Lower leg skin (tissue), 4 donors: ENCODE measurements around the gene LRRC66. TPM values are rescaled to one million over a fixed set of nuclear protein-coding genes. Genes with fewer than 3 reads are reported as not detected.

Experiments used
- DNase-seq, 2 donors: peaks; one replicate each; pipeline ENCODE4 v3.0.0-alpha.2; 2019; ENCODE audit warnings: low spot score in 2 of 2
- H3K4me3 ChIP-seq: fragments of 200-600 bp; sonication (generic); 2 replicates; pipeline ENCODE4 v1.5.1; 2017; ENCODE audit warnings: mild to moderate bottlenecking, low read depth; ENCODE audit not compliant: poor library complexity, severe bottlenecking
- POLR2A ChIP-seq, 2 donors: fragments of 450-650 bp; IDR thresholded peaks; one replicate each; pipeline ENCODE4 v1.6.1; 2016 to 2017; ENCODE audit warnings: antibody characterized with exemption in 2 of 2, mild to moderate bottlenecking in 1 of 2, moderate library complexity in 1 of 2
- WGBS, 2 donors: methylation state at CpG; one replicate each; pipeline ENCODE4 v1.1.5; 2018; 5-methylcytosine and 5-hydroxymethylcytosine counted together
- intact Hi-C: fragments of 100-400 bp; cut with DNase I; formaldehyde crosslinking; loops from one replicate; pipeline ENCODE4 v1.15.0; 2023; ENCODE audit warnings: low total_unique reads
- total RNA-seq, 4 donors: library from RNA; depleted of rRNA; stranded (reverse); fragments of >200 nt; gene quantifications; one replicate each; pipeline ENCODE4 v1.1.0, GENCODE V29; 2016
- TF ChIP-seq, protein P1 (sequence below), 3 donors: fragments of 450-650 bp; IDR thresholded peaks; one replicate each; pipeline ENCODE4 v1.5.1; 2016; ENCODE audit warnings: antibody characterized with exemption in 3 of 3, mild to moderate bottlenecking in 3 of 3, moderate library complexity in 2 of 3

LRRC66 gene
- total RNA-seq, 4 donors from 2014 or later, result not detected

DNA sequence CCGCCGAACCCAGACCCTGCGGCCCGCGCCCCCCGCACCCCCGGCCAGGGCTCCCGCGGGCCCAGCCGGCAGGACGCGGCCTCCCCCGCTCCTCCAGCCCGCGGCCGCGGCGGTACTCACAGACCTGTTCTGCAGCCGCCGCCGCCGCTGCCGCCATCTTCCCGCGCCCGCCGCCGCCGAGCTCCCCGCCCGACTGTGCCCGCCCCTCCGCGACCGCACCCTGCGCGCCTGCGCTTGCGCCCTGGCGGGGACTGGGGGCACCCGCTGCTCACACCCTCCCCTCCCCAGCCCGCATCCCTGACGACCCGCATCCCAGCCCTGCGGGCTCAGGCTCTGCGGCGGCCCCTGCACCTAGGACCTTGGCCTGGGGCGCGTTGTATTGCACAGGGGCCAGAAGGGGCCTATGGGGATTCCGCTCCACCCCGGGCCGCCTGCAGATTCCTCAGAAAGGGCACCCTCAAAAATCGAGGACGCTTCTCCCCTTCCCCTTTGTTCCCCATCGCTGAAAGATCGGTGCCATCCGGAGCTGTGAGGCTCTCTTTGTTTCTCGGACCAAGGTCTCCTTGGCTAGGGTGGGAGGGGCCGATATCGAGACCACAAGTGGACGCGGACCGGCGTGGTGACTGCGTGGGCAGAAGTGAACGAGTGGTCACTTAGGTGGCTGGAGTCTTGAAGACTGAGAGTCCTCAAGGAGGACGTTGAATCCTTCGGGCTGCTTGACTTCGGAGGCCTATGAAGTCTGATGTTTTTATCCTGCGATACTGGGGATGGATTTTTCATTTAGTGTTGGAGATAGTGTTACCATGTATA, 18.1 kb upstream of the LRRC66 start, which contains the start of gene SGCB:
Gene SGCB, minus strand, starts transcription at position 197 of the 810 bp plus-strand sequence. Its CDS starts 40 bp downstream, at position 157.
- DNase-seq, result peak; percentile 29 to 91
- intact Hi-C loops, result no loop called here
- H3K4me3 ChIP-seq, result peak within 1 kb of the TSS; percentile 65
- no peak for TF ChIP-seq POLR2A (IDR thresholded peaks at IDR 0.05)
- TF ChIP-seq, protein P1, sequence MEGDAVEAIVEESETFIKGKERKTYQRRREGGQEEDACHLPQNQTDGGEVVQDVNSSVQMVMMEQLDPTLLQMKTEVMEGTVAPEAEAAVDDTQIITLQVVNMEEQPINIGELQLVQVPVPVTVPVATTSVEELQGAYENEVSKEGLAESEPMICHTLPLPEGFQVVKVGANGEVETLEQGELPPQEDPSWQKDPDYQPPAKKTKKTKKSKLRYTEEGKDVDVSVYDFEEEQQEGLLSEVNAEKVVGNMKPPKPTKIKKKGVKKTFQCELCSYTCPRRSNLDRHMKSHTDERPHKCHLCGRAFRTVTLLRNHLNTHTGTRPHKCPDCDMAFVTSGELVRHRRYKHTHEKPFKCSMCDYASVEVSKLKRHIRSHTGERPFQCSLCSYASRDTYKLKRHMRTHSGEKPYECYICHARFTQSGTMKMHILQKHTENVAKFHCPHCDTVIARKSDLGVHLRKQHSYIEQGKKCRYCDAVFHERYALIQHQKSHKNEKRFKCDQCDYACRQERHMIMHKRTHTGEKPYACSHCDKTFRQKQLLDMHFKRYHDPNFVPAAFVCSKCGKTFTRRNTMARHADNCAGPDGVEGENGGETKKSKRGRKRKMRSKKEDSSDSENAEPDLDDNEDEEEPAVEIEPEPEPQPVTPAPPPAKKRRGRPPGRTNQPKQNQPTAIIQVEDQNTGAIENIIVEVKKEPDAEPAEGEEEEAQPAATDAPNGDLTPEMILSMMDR (IDR thresholded peaks at IDR 0.05), result no peak
- 5 to 26% methylated on average over 16 to 49 of the region's 70 CpGs for WGBS, 2 donors

DNA sequence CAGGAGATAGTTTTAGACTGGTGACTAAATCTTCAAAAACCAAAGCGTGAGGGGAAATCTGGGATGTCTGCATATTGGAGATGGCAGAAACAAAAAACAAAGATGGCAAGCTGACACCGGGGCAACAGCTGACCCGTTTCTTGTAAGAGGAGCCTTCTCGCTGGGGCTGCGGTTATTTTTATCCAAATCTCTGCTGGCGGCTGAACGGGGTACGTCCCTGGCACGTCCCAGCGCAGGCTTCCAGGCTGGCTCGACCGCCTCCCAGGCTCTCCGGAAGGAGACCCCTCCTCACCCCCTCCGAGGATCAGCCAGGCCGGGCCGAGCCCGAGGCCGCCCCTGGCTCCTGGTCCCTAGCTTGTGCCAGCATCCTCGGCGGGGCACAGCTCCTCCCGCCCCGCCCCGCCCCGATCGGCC, 17.5 kb upstream of the LRRC66 start:
- H3K4me3 ChIP-seq, result peak overlapping the region; percentile 65
- DNase-seq, result no peak
- 0 to 1% methylated on average over 18 to 20 of the region's 25 CpGs for WGBS, 2 donors
- intact Hi-C loops, result no loop called here
- TF ChIP-seq POLR2A (IDR thresholded peaks at IDR 0.05), result no peak
- TF ChIP-seq, protein P1 (IDR thresholded peaks at IDR 0.05), result no peak

DNA sequence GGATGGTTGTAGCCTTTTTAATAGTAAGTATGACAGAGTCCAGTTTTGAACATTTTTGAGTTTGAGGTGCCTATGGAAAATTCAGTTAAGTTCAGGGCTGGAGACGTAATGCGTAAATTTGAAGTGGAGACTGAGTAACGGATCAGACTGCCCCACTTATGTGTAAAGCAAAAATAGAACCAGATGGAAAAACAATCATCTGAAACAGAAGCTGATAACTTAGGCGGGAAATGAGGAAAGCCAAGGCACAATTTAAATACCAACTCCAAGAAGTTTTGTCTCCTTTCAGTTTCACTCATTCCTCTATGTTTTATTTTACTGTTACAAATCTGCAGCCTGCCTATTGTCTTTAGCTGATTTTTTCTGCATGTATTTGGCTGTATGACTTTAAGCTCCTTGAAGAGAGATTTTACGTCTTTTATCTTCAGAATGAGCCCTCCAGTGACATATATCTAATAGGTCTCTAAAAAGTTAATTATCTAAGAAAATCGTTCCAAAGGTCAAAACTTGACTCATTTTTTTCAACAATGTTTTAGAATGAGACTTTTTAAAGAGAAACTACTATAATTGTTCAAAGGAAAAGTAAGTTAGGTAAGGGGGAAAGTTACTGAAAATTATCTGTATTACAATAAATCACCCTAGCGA, 16.8 kb upstream of the LRRC66 start:
- TF ChIP-seq, protein P1 (IDR thresholded peaks at IDR 0.05), result no peak
- no peak for TF ChIP-seq POLR2A (IDR thresholded peaks at IDR 0.05)
- H3K4me3 ChIP-seq, result no peak overlapping the region
- 49 to 50% methylated on average over 7 of the region's 7 CpGs for WGBS, 2 donors
- intact Hi-C loops, result no loop called here
- no peak for DNase-seq

DNA sequence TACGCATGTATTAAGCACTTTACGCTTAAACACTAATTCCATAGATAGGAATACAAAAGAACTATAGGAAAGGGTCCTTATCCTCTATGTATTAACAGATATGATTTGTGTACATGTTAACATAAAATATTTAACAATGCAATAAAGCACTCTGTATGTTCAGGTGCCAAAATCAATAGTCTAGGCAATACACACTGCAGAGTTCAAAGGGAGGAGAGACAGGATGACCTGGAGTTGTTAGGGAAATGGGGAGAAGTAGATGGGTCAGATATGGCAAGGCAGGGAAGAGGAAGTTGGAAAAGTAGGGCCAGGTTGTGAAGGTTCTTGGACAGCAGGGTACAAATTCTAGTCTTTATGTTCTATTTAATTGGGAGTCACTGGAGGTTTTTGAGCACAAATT, 15.0 kb upstream of the LRRC66 start:
- intact Hi-C loops, result no loop called here
- whole genome bisulfite sequencing, 2 donors, result 95% methylated on average over 2 of the region's 2 CpGs
- TF ChIP-seq POLR2A (IDR thresholded peaks at IDR 0.05), result no peak
- TF ChIP-seq, protein P1 (IDR thresholded peaks at IDR 0.05), result no peak
- no peak overlapping the region for H3K4me3 ChIP-seq
- no peak for DNase-seq

DNA sequence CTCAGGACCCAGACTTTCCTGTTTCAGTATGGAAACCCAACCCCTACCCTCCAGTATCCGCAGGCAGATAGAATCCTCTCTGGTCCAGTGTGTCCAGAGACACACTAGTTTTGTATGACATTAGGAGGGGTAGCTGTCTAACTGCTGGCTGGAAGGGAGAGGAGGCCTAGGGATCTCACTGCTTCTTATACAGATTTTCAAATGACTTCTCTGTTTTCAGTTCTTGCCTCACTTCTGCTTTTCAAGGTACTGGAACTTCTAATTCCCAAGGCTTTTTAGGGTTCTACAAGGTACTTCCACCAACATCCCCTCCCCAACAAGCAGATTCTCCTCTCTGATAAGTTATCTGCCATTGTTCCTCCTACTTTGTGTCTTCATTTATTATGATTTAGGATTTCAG, 11.8 kb upstream of the LRRC66 start:
- no peak for TF ChIP-seq POLR2A (IDR thresholded peaks at IDR 0.05)
- TF ChIP-seq, protein P1 (IDR thresholded peaks at IDR 0.05), result no peak
- intact Hi-C loops, result no loop called here
- no peak for DNase-seq
- no peak overlapping the region for H3K4me3 ChIP-seq
- 92 to 100% methylated on average over 1 of the region's 1 CpG for whole genome bisulfite sequencing, 2 donors
